ENCODE results near the gene SLC35A4.
"Not testable (repeated sequence)": the region's sequence is repeated elsewhere in the genome, so short reads cannot be mapped to it uniquely, and the experiment has no call there.

SLC35A4 gene

GRCh38 chr5:140591747-140592372, 27.2 kb downstream of the SLC35A4 start:
- no peak for DNase-seq

DNA sequence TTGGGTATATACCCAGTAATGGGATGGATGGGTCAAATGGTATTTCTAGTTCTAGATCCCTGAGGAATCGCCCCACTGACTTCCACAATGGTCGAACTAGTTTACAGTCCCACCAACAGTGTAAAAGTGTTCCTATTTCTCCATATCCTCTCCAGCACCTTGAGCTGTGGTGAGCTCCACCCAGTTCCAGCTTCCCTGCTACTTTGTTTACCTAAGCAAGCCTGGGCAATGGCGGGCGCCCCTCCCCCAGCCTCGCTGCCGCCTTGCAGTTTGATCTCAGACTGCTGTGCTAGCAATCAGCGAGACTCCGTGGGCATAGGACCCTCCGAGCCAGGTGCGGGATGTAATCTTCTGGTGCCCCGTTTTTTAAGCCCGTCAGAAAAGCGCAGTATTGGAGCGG, 28.4 kb downstream of the SLC35A4 start:
- not testable (repeated sequence) for DNase-seq

GRCh38 chr5:140594169-140594568, 29.5 kb downstream of the SLC35A4 start:
- no peak for DNase-seq

DNA sequence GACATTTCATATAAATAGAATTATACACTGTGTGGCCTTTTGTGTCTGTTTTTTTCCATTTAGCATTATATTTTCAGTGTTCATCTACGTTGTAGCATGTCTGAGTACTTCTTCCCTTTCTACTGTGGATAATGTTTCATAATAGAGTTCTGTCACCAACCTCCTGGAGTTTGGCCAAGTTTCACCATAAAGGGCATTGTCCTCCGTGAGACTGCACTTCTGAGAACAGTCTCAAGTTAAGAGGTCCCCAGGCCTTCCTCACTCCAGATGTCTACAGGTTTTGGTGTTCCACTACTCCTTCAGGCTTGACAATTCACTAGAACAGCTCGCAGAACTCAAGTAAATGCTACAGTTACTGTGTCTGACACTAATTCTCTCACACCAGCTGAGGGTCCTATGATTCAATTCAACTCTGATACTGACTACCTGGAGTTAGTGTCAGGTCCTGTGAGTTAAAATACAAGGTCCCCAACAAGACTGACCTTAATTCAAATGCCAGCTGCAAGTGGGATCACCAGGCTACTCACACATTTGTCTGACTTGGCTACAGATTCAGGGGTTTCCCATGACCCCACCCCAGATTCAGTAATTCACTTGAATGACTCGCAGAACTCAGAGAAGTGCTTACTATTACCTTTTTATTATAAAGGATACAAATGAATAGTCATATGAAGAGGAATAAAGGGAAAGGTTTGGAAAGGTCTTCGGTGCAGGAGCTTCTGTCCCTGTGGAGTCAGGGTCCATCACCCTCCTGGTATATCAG, 31.1 kb downstream of the SLC35A4 start:
- no peak for DNase-seq

DNA sequence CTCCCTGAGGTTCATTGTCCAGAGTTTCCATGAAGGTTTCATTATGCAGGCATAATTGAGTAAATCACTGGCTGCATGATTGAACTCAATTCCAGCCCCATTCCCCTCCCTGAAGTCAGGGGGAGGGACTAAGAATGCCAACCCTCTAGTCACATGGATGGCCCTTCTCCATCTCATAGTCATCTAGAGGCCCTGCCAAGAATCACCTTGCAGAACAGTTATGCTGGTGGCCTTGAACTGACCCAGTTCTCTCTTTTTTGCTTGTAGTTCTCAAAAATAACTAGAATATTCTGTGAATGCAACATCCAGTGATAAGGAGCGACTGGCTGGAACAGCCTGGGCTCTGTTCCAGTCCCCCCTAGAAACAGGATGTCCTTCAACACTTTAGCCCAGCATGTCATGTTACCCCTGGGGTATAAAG, 31.7 kb downstream of the SLC35A4 start:
- DNase-seq = no peak

- no peak for DNase-seq
These were observed 34.2 kb downstream of the SLC35A4 start for GRCh38 chr5:140598836-140599235.

DNA sequence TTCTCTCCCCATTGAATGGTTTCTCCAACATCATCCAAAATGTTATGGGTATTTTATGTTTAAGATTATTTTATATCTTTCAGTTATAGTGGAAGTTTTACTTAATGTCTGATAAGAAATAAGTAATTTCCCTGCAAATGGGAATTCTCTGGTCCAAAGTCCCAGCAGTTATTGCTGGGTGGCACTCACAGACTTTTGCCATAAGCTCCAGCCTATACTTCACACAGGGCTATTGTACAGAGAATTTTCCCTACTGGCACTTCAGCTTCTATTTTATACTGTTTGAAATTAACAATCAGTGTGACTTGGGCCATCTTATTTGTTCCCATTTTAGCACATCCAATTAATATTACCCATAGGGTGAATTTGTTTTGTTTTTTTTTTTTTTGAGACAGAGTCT, 35.5 kb downstream of the SLC35A4 start:
- DNase-seq = no peak

- DNase-seq = no peak
These were observed 37.5 kb downstream of the SLC35A4 start for GRCh38 chr5:140602147-140602546.

DNA sequence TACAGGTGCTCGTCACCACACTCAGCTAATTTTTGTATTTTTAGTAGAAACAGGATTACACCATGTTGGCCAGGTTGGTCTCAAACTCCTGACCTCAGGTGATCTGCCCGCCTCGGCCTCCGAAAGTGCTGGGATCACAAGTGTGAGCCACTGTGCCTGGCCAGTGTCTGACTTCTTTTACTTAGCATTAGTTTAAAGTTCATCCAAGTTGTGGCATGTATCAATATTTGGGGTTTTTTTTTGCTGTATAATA, 38.7 kb downstream of the SLC35A4 start:
- not testable (repeated sequence) for DNase-seq

GRCh38 chr5:140603734-140604133, 39.1 kb downstream of the SLC35A4 start:
- DNase-seq = no peak

GRCh38 chr5:140605879-140606278, 41.3 kb downstream of the SLC35A4 start:
- no peak for DNase-seq

DNA sequence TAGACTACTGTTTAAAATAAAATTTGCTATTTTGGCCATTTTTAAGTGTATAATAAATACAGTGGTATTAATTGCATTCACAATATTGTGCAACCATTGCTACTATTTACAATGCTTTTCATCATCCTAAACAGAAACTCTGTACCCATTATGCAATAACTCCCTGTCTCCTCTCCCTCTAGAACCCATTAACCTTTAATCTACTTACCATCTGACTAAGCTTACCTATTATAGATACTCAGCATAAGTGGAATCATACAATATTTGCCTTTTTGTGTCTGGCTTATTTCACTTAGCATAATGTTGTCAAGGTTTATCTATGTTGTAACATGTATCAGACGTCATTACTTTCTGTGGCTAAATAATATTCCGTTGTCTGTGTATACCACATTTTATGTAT, 42.4 kb downstream of the SLC35A4 start:
- DNase-seq = no peak

DNA sequence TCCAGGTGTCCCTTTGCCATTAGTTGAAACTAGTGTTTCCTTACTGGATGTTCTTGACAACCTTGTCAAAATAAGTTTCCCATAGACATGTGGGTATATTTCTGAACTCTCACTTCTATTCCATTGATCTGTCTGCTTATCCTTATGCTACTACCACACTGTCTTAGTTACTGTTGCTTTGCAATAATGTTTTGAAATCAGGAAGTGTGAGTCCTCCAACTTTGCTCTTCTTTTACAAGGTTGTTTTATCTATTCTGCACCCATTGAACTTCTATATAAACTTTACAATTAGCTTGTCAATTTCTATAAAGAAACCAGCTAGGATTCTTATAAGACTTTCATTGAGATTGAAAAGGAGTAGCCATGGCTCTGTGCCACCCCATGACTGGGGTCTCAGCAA, 44.1 kb downstream of the SLC35A4 start:
- DNase-seq = no peak

DNA sequence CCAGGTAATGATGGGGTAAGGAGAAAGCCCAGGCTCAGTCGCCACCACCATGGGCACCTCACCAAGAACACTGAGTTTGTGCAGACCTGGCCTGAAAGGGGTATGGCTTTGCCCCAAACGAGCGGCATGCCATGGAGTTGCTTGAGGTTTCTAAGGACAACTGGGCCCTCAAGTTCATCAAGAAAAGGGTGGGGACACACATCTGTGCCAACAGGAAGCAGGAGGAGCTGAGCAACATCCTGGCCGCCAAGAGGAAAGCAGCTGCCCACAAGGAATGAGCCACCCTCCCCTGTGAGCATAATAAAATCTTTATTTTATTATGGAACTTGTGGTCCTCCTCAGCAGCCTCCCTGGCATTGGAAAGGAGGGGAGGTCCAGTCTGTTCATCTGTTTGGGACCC, 44.5 kb downstream of the SLC35A4 start:
- DNase-seq = no peak

DNA sequence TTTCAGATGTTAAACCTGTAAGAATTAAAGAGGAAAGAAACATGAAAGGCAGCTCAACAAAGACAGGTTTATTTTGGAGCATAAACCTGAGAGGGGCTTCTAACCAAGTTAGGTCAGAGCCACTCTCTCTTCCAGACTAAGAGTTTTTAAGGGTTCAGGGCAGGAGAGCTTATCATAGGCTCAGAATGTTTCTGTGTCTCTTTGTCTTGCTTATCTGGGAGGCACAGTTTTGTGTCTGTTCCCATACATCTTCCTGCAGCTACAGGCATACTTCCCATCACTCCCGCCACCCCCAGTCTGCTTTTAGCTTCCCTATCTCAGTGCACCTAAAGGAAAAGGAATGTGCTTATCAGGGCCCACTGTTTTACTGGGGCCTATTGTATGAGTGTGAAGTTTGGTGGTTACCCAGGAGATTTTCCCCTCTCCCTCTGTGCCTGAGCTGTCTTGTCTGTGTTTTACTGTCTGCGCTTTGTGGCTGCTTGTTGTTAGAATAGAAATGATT, 46.4 kb downstream of the SLC35A4 start:
- no peak for DNase-seq

All from cortex of kidney (tissue), 1 donor.